CD14-positive monocyte (primary cell): ENCODE results near the gene MDN1. TPM values are rescaled to one million over a fixed set of nuclear protein-coding genes. Genes with fewer than 3 reads are reported as not detected.
"Not testable (repeated sequence)": the region's sequence is repeated elsewhere in the genome, so short reads cannot be mapped to it uniquely, and the experiment has no call there.

Experiments
- DNase-seq, 3 donors: peaks; one replicate each; pipeline ENCODE4 v3.0.0-alpha.2; 2011 to 2022
- H2AFZ ChIP-seq: 2 replicates; pipeline ENCODE4 v1.6.0; 2012; ENCODE audit warnings: mild to moderate bottlenecking, low read depth, low read length, inconsistent platforms; ENCODE audit not compliant: insufficient read depth, poor library complexity, severe bottlenecking
- H3K27ac ChIP-seq, 2 donors: 1 replicate in 1 of 2; 2 replicates in 1 of 2; pipeline ENCODE4 v1.5.1; 2012 to 2013; ENCODE audit warnings: low read length in 2 of 2, control low read depth in 1 of 2, inconsistent platforms in 1 of 2, low read depth in 1 of 2, mild to moderate bottlenecking in 1 of 2
- H3K27me3 ChIP-seq, 2 donors: one replicate each; pipeline versions ENCODE4 v1.6.0 to v1.6.1; 2011 to 2013; ENCODE audit warnings: low read length in 2 of 2; ENCODE audit not compliant: control insufficient read depth in 2 of 2, insufficient read depth in 2 of 2
- H3K36me3 ChIP-seq, 2 donors: replicated peaks in 1 of 2; 1 replicate in 1 of 2; 2 replicates in 1 of 2; pipeline versions ENCODE4 v1.5.1 to v1.6.1; 2012 to 2013; ENCODE audit warnings: low read length in 2 of 2, control low read depth in 1 of 2, inconsistent platforms in 1 of 2, mild to moderate bottlenecking in 1 of 2; ENCODE audit not compliant: insufficient read depth in 2 of 2, control insufficient read depth in 1 of 2
- H3K4me1 ChIP-seq, 2 donors: 1 replicate in 1 of 2; 2 replicates in 1 of 2; pipeline versions ENCODE4 v1.5.1 to v1.6.1; 2012 to 2013; ENCODE audit warnings: low read length in 2 of 2, control low read depth in 1 of 2, inconsistent platforms in 1 of 2, mild to moderate bottlenecking in 1 of 2, moderate library complexity in 1 of 2; ENCODE audit not compliant: insufficient read depth in 2 of 2, control insufficient read depth in 1 of 2
- H3K4me2 ChIP-seq: replicated peaks from 2 replicates; pipeline ENCODE3; 2012; ENCODE audit warnings: low read length, moderate library complexity, mild to moderate bottlenecking; ENCODE audit not compliant: poor library complexity, severe bottlenecking; ENCODE audit errors: extremely low read depth
- H3K4me3 ChIP-seq, 3 experiments: fragments of 200-600 bp in 1 of 3; sonication (generic) in 1 of 3; replicated peaks in 1 of 3; 1 replicate in 2 of 3; 2 replicates in 1 of 3; pipeline ENCODE4 v1.5.1; 2011 to 2013; ENCODE audit warnings: low read length in 3 of 3, mild to moderate bottlenecking in 3 of 3, control low read depth in 2 of 3, low read depth in 2 of 3, inconsistent platforms in 1 of 3, moderate library complexity in 1 of 3
- H3K79me2 ChIP-seq: 2 replicates; pipeline ENCODE4 v1.6.0; 2012; ENCODE audit warnings: mild to moderate bottlenecking, control low read depth, inconsistent platforms, low read length, moderate library complexity; ENCODE audit not compliant: insufficient read depth
- H3K9ac ChIP-seq: 2 replicates; pipeline ENCODE4 v1.6.0; 2017; ENCODE audit warnings: low read length, mild to moderate bottlenecking; ENCODE audit not compliant: insufficient read depth, poor library complexity, severe bottlenecking
- H3K9me3 ChIP-seq, 2 donors: replicated peaks in 1 of 2; 1 replicate in 1 of 2; 2 replicates in 1 of 2; pipeline versions ENCODE4 v1.5.1 to v1.6.1; 2012 to 2013; ENCODE audit warnings: low read length in 2 of 2, control low read depth in 1 of 2; ENCODE audit not compliant: control insufficient read depth in 1 of 2, insufficient read depth in 1 of 2
- H4K20me1 ChIP-seq: 2 replicates; pipeline ENCODE4 v1.6.0; 2012; ENCODE audit warnings: mild to moderate bottlenecking, low read length, control low read depth, moderate library complexity; ENCODE audit not compliant: insufficient read depth
- H3K27ac Mint-ChIP-seq, 7 donors: one replicate each; pipeline ENCODE4 v1.8.0; 2020; ENCODE audit warnings: mild to moderate bottlenecking in 7 of 7, mixed read lengths in 7 of 7, moderate library complexity in 6 of 7, inconsistent platforms in 2 of 7
- H3K27me3 Mint-ChIP-seq, 3 donors: one replicate each; pipeline ENCODE4 v1.8.0; 2021 to 2022; ENCODE audit warnings: low read depth in 3 of 3, mild to moderate bottlenecking in 3 of 3, mixed read lengths in 3 of 3, moderate library complexity in 3 of 3, inconsistent platforms in 1 of 3
- H3K36me3 Mint-ChIP-seq, 2 donors: one replicate each; pipeline ENCODE4 v1.8.0; 2020; ENCODE audit warnings: mixed read lengths in 2 of 2, inconsistent platforms in 1 of 2, mild to moderate bottlenecking in 1 of 2
- H3K4me1 Mint-ChIP-seq: one replicate; pipeline ENCODE4 v1.8.0; 2020; ENCODE audit warnings: mild to moderate bottlenecking, mixed read lengths
- H3K4me3 Mint-ChIP-seq, 2 donors: one replicate each; pipeline ENCODE4 v1.8.0; 2020; ENCODE audit warnings: mild to moderate bottlenecking in 2 of 2, mixed read lengths in 2 of 2, moderate library complexity in 1 of 2
- H3K9me3 Mint-ChIP-seq, 7 donors: one replicate each; pipeline ENCODE4 v1.8.0; 2020 to 2022; ENCODE audit warnings: mixed read lengths in 7 of 7, mild to moderate bottlenecking in 6 of 7, moderate library complexity in 6 of 7, inconsistent platforms in 2 of 7
- WGBS: methylation state at CpG from one replicate; pipeline ENCODE4 v1.1.5; 2013; ENCODE audit warnings: missing lambda C conversion rate; ENCODE audit not compliant: insufficient coverage; 5-methylcytosine and 5-hydroxymethylcytosine counted together
- intact Hi-C, 2 donors: fragments of 100-400 bp; cut with micrococcal nuclease; formaldehyde crosslinking; loops; one replicate each; pipeline versions ENCODE4 v1.15.0 to v1.15.1; 2023
- polyA plus RNA-seq, 3 donors: library from polyadenylated mRNA; depleted of rRNA in 1 of 3; unstranded in 2 of 3; stranded (reverse) in 1 of 3; fragments of 300-500 nt in 2 of 3; fragments of >200 nt in 1 of 3; fragmentation: Illumina TruSeq in 2 of 3; gene quantifications; 1 replicate in 2 of 3; 2 replicates in 1 of 3; pipeline ENCODE4 v1.2.3, GENCODE V29; 2012 to 2021
- TF ChIP-seq, protein P1 (sequence below): fragments of 200-600 bp; IDR thresholded peaks from one replicate; pipeline ENCODE4 v1.8.0; 2022; ENCODE audit warnings: antibody characterized with exemption, mild to moderate bottlenecking

MDN1 gene
- polyA plus RNA-seq, 3 donors, result 0.61 to 6.6 (median 1.8) TPM

DNA sequence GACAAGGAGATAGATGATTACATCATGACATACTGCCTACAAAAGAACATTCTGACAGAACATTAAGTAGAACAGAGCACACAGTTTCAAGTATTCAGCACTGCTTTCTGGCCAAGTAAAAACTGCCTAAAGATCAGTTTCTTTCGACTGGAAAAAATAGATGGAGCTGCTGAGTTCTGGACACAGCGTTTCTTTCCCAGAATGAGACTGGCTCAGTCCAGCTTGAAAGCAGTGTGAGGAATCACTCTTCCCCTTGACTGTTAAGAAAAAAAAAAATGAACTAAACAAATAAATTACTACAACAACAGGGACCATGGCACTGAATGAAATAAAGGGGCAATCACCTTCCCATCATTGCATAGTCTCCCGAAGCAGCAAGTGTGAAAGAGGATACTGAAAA, 176.6 kb downstream of the MDN1 start:
- TF ChIP-seq, protein P1, sequence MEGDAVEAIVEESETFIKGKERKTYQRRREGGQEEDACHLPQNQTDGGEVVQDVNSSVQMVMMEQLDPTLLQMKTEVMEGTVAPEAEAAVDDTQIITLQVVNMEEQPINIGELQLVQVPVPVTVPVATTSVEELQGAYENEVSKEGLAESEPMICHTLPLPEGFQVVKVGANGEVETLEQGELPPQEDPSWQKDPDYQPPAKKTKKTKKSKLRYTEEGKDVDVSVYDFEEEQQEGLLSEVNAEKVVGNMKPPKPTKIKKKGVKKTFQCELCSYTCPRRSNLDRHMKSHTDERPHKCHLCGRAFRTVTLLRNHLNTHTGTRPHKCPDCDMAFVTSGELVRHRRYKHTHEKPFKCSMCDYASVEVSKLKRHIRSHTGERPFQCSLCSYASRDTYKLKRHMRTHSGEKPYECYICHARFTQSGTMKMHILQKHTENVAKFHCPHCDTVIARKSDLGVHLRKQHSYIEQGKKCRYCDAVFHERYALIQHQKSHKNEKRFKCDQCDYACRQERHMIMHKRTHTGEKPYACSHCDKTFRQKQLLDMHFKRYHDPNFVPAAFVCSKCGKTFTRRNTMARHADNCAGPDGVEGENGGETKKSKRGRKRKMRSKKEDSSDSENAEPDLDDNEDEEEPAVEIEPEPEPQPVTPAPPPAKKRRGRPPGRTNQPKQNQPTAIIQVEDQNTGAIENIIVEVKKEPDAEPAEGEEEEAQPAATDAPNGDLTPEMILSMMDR, result no peak
- 100% methylated on average over 2 of the region's 3 CpGs for WGBS

DNA sequence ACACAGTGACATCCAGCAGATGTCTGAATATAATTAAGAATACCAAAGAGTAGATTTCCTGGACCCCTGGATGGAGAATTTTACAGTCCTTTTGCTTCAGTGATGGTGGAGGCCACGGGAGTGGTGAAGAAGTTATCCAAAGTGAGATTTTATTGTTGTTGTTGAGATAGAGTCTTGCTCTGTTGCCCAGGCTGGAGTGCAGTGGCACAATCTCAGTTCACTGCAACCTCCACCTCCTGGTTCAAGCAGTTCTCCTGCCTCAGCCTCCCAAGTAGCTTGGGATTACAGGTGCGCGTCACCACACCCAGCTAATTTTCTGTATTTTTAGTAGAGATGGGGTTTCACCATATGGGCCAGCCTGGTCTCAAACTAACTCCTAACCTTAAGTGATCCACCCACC, 178.0 kb downstream of the MDN1 start:
- Mint-ChIP-seq H3K4me1 (peaks cover 17% of the 10 kb centered on the region), H3K36me3 (peaks cover 35% of the 10 kb centered on the region in 2 donors)
- H3K4me2 ChIP-seq, H3K27ac Mint-ChIP-seq, H3K79me2 ChIP-seq, H3K9me3 ChIP-seq, H3K4me3 ChIP-seq, DNase-seq, H3K4me3 Mint-ChIP-seq, H3K27ac ChIP-seq, H4K20me1 ChIP-seq, H2AFZ ChIP-seq, H3K27me3 ChIP-seq, H3K27me3 Mint-ChIP-seq, intact Hi-C loops, H3K9ac ChIP-seq, H3K9me3 Mint-ChIP-seq: not testable (repeated sequence)
- peaks cover 14 to 16% of the 10 kb centered on the region in 2 donors for H3K4me1 ChIP-seq
- peaks cover 29 to 51% of the 10 kb centered on the region in 2 donors for H3K36me3 ChIP-seq
- no CpG with 5 or more reads among the region's 3 CpGs for WGBS

More for the DNA sequence above, 176.6 kb downstream of the MDN1 start:
- H3K27me3 Mint-ChIP-seq, result no peaks in the 10 kb centered on the region
- H3K4me3 Mint-ChIP-seq, result no peak overlapping the region
- H3K36me3 Mint-ChIP-seq, result peaks cover 44% of the 10 kb centered on the region in 2 donors
- Histone ChIP-seq H3K27ac (no peak overlapping the region), H3K36me3 (peaks cover 37 to 59% of the 10 kb centered on the region in 2 donors), H3K4me2 (no peak overlapping the region), H3K9ac (no peak overlapping the region), H4K20me1 (no peaks in the 10 kb centered on the region), H3K4me3 (no peak overlapping the region), H3K4me1 (peaks cover 8 to 10% of the 10 kb centered on the region in 2 donors), H3K9me3 (no peaks in the 10 kb centered on the region), H2AFZ (no peak overlapping the region), H3K27me3 (no peaks in the 10 kb centered on the region), H3K79me2 (peaks cover 2% of the 10 kb centered on the region)
- peaks cover 0 to 3% (median 0%) of the 10 kb centered on the region in 7 donors for H3K9me3 Mint-ChIP-seq
- H3K27ac Mint-ChIP-seq, result no peak overlapping the region
- DNase-seq, result no peak
- H3K4me1 Mint-ChIP-seq, result peaks cover 13% of the 10 kb centered on the region
- intact Hi-C loops, result no loop called here
